Measurements from ENCODE around the gene SLC25A29. TPM values are rescaled to one million over a fixed set of nuclear protein-coding genes. Genes with fewer than 3 reads are reported as not detected.

SLC25A29 gene
- total and polyA plus RNA-seq, 2 of the 8 experiments (the other 6 are each of a cell fraction or from before 2014, with no cell fraction given): 135 to 177 TPM

GRCh38 chr14:100283984-100284881 lies 22.0 kb downstream of the SLC25A29 start:
- H3K23ac ChIP-seq (ENCODE audit: insufficient read length): no peak overlapping the region
- H3K79me1 ChIP-seq (ENCODE audit: low read depth, low read length): peaks cover 15% of the 10 kb centered on the region; the same call in 1 of the 2 replicates
- H3K14ac ChIP-seq (ENCODE audit: insufficient read length): no peak overlapping the region
- peaks cover 8 to 29% of the 10 kb centered on the region in 2 experiments for H4K20me1 ChIP-seq (replicated peaks in 1 of 2; ENCODE audit: control insufficient read depth in 1 of 2, insufficient read depth in 2 of 2, low read length in 2 of 2)
- FAIRE-seq (no peak), DNase-seq (ENCODE audit: low read depth in 1 of 2, low spot score in 2 of 2) (peak in 1 of 2 experiments; percentile 66)
- peak overlapping the region; percentile 37; the same call in 1 of the 2 replicates for H3K27ac ChIP-seq (ENCODE audit: low read depth, low read length)
- H2BK5ac ChIP-seq (ENCODE audit: low read depth, low read length): peak overlapping the region; percentile 53; the same call in 1 of the 2 replicates
- H3K4me2 ChIP-seq (ENCODE audit: insufficient read depth in 1 of 2, low read depth in 2 of 2, low read length in 2 of 2): peak overlapping the region; percentile 40 to 66
- H4K5ac ChIP-seq (ENCODE audit: insufficient read length, low read depth, low read length): peak overlapping the region; percentile 28
- no peak overlapping the region for H2BK15ac ChIP-seq (ENCODE audit: low read length)
- H3K79me2 ChIP-seq (ENCODE audit: control insufficient read depth in 1 of 2, insufficient read depth in 2 of 2, low read length in 2 of 2): peaks cover 0 to 27% of the 10 kb centered on the region in 2 experiments; a peak in 2 of 4 replicates
- H2AK5ac ChIP-seq (ENCODE audit: low read depth, low read length): peak overlapping the region; percentile 53
- ChIA-PET CTCF (ENCODE audit: partially characterized antibody) (interaction anchor here (0.7 to 4.0 kb wide), 24 partner anchors 9 to 111 kb away, joined by 3 to 23 read pairs (median 4); no protein-coding TSS in a partner anchor), POLR2A (ENCODE audit: partially characterized antibody) (interaction anchor here (0.6 to 16.0 kb wide), 12 partner anchors 10 to 155 kb away, joined by 3 to 200 read pairs (median 5); partner anchors contain the start of gene SLC25A29)
- H3K23me2 ChIP-seq (ENCODE audit: low read depth, low read length): peaks cover 2% of the 10 kb centered on the region; the same call in 1 of the 2 replicates
- peak overlapping the region in 3 of 4 experiments; percentile 19 to 80 (median 44); a peak in 6 of 8 replicates for H3K4me3 ChIP-seq (ENCODE audit: extremely low read depth in 1 of 4, insufficient read depth in 2 of 4, low read depth in 3 of 4, low read length in 4 of 4)
- H2BK20ac ChIP-seq (ENCODE audit: low read length): no peak overlapping the region
- H3K9me3 ChIP-seq (ENCODE audit: insufficient read depth in 2 of 2, low read depth in 1 of 2, low read length in 1 of 2): no peaks in the 10 kb centered on the region
- no peak overlapping the region for H2AFZ ChIP-seq (ENCODE audit: low read length)
- no peak overlapping the region for H2BK120ac ChIP-seq (replicated peaks; ENCODE audit: low read depth, low read length)
- no peak overlapping the region for H3K56ac ChIP-seq (replicated peaks; ENCODE audit: insufficient read length, low read depth, low read length)
- peaks cover 8 to 15% (median 11%) of the 10 kb centered on the region in 4 experiments for H3K4me1 ChIP-seq (replicated peaks in 1 of 4; ENCODE audit: control insufficient read depth in 3 of 4, insufficient read depth in 4 of 4, low read length in 3 of 4)
- H3K36me3 ChIP-seq (ENCODE audit: control insufficient read depth in 2 of 4, insufficient read depth in 4 of 4, low read length in 3 of 4): peaks cover 0 to 4% (median 0%) of the 10 kb centered on the region in 4 experiments; a peak in 3 of 8 replicates
- H4K91ac ChIP-seq (replicated peaks; ENCODE audit: insufficient read length, low read length): peak overlapping the region; percentile 2
- peak overlapping the region; percentile 10 for H3K4ac ChIP-seq (replicated peaks; ENCODE audit: insufficient read length, low read depth, low read length)
- H3K18ac ChIP-seq (ENCODE audit: extremely low read depth, low read length): peak overlapping the region; percentile 57; the same call in 1 of the 2 replicates
- H2BK12ac ChIP-seq (ENCODE audit: low read depth, low read length): no peak overlapping the region
- TF ChIP-seq MAX (IDR thresholded peaks at IDR 0.05) (0 out of 2 replicates have a peak, but pooled peaks have one; percentile 7), EGR1 (IDR thresholded peaks at IDR 0.05; ENCODE audit: borderline replicate concordance, low read depth, low read length) (no peak), FOSL1 (IDR thresholded peaks at IDR 0.05; ENCODE audit: insufficient read depth, low read depth, low read length) (no peak), EP300 (IDR thresholded peaks at IDR 0.05; ENCODE audit: borderline replicate concordance in 1 of 2, low read depth in 2 of 2, low read length in 2 of 2) (no peak)
- 77% methylated on average over 26 of the region's 26 CpGs; no CpG with 5 or more reads in 1 of the 2 experiments for WGBS, 2 experiments (ENCODE audit: extremely low coverage in 1 of 2, insufficient coverage in 1 of 2, insufficient read length in 1 of 2, insufficient replicate concordance in 2 of 2, low coverage in 1 of 2, low lambda C conversion rate in 2 of 2, missing lambda C conversion rate in 1 of 2)
- no peaks in the 10 kb centered on the region for H3K27me3 ChIP-seq (replicated peaks in 1 of 4; ENCODE audit: control insufficient read depth in 3 of 4, extremely low read depth in 1 of 4, insufficient read depth in 3 of 4, low read length in 3 of 4)
- peak overlapping the region in 3 of 4 experiments; percentile 14 to 42 (median 25); a peak in 1 of 7 replicates for H3K9ac ChIP-seq (replicated peaks in 1 of 4; ENCODE audit: extremely low read depth in 1 of 4, low read depth in 3 of 4, low read length in 3 of 4)
- H4K8ac ChIP-seq (ENCODE audit: extremely low read depth, insufficient read depth, low read length): peak overlapping the region; percentile 52; the same call in 1 of the 2 replicates

Measured in H1 (cell line).